GM21390 (cell line): ENCODE results near the gene TBC1D8.
A peak's percentile ranks its signal among the peaks of the same experiment; 100 is the strongest.

ENCODE experiments used
- ATAC-seq: cut with Tn5 transposase; IDR thresholded peaks from one replicate; pipeline ENCODE4 v1.9.1; 2021; ENCODE audit not compliant: unreplicated experiment

Gene TBC1D8

GRCh38 chr2:101002562-101003277 lies 148.5 kb downstream of the TBC1D8 start:
- ATAC-seq = no peak

- ATAC-seq = peak; percentile 96
Measured at GRCh38 chr2:101001691-101002561, 149.3 kb downstream of the TBC1D8 start, which contains the start of gene RPL31. Gene RPL31 (plus strand): TSS chr2:101002289. CDS start chr2:101002702, 413 bp downstream.

- ATAC-seq = no peak
Measured at GRCh38 chr2:100999995-101000394, 151.2 kb downstream of the TBC1D8 start.

- ATAC-seq = no peak
Measured at GRCh38 chr2:100998235-100998573, 153.0 kb downstream of the TBC1D8 start.

- ATAC-seq = no peak
Measured at GRCh38 chr2:100997509-100998234, 153.5 kb downstream of the TBC1D8 start.

- no peak for ATAC-seq
Measured at GRCh38 chr2:100995309-100996075, 155.7 kb downstream of the TBC1D8 start.

GRCh38 chr2:100993294-100993693 lies 157.9 kb downstream of the TBC1D8 start:
- ATAC-seq = no peak

- ATAC-seq = no peak
Measured at GRCh38 chr2:100992262-100992661, 158.9 kb downstream of the TBC1D8 start.

GRCh38 chr2:100991404-100991773 lies 159.8 kb downstream of the TBC1D8 start:
- no peak for ATAC-seq

GRCh38 chr2:100990650-100991403 lies 160.4 kb downstream of the TBC1D8 start:
- ATAC-seq = no peak

- ATAC-seq = no peak
Measured at GRCh38 chr2:100990166-100990565, 161.0 kb downstream of the TBC1D8 start.

GRCh38 chr2:100989666-100990065 lies 161.5 kb downstream of the TBC1D8 start:
- no peak for ATAC-seq

GRCh38 chr2:100988630-100989417 lies 162.4 kb downstream of the TBC1D8 start:
- ATAC-seq = no peak

- ATAC-seq = no peak
Measured at GRCh38 chr2:100987974-100988373, 163.2 kb downstream of the TBC1D8 start.

- no peak for ATAC-seq
Measured at GRCh38 chr2:100987536-100987935, 163.6 kb downstream of the TBC1D8 start.

GRCh38 chr2:100986157-100986556 lies 165.0 kb downstream of the TBC1D8 start:
- ATAC-seq = no peak

- no peak for ATAC-seq
Measured at GRCh38 chr2:100984892-100985307, 166.3 kb downstream of the TBC1D8 start.

GRCh38 chr2:100983684-100984310 lies 167.4 kb downstream of the TBC1D8 start:
- ATAC-seq = no peak

GRCh38 chr2:100983201-100983600 lies 168.0 kb downstream of the TBC1D8 start:
- ATAC-seq = no peak
